Activated CD4-positive, alpha-beta memory T cell treated with anti-CD3 and anti-CD28 coated beads, Interleukin-2, amount 10 ng/mL, durations not matched to agents 7 days and 5 days (primary cell): ENCODE results near the gene NNAT. TPM values are rescaled to one million over a fixed set of nuclear protein-coding genes. Genes with fewer than 3 reads are reported as not detected.
"Not testable (repeated sequence)": the region's sequence is repeated elsewhere in the genome, so short reads cannot be mapped to it uniquely, and the experiment has no call there.

ENCODE experiments used
- CTCF ChIA-PET: fragments of 350-600 bp; sonication (Branson Sonifier 250); formaldehyde crosslinking; loops from one replicate; lab custom pipeline; 2021; ENCODE audit warnings: antibody characterized with exemption, inconsistent platforms; lab: Charles Lee
- POLR2A ChIA-PET: fragments of 350-600 bp; sonication (Branson Sonifier 250); formaldehyde crosslinking; loops from one replicate; lab custom pipeline; 2021; ENCODE audit warnings: antibody characterized with exemption; lab: Charles Lee
- DNase-seq: peaks from one replicate; pipeline ENCODE4 v3.0.0-alpha.2; 2020
- H3K27ac Mint-ChIP-seq: one replicate; pipeline ENCODE4 v1.8.0; 2021; ENCODE audit warnings: mild to moderate bottlenecking, mixed read lengths
- H3K27me3 Mint-ChIP-seq: one replicate; pipeline ENCODE4 v1.8.0; 2021; ENCODE audit warnings: mixed read lengths
- H3K36me3 Mint-ChIP-seq: one replicate; pipeline ENCODE4 v1.8.0; 2021; ENCODE audit warnings: low read depth, mixed read lengths
- H3K4me1 Mint-ChIP-seq: one replicate; pipeline ENCODE4 v1.8.0; 2021; ENCODE audit warnings: mixed read lengths
- H3K4me3 Mint-ChIP-seq: one replicate; pipeline ENCODE4 v1.8.0; 2021; ENCODE audit warnings: mild to moderate bottlenecking, mixed read lengths
- H3K9me3 Mint-ChIP-seq: one replicate; pipeline ENCODE4 v1.8.0; 2021; ENCODE audit warnings: mixed read lengths
- total RNA-seq, 2 experiments: library from RNA; stranded (reverse); gene quantifications; one replicate each; pipeline ENCODE4 v1.2.3, GENCODE V29; 2021

The NNAT gene
- not detected for total RNA-seq

DNA sequence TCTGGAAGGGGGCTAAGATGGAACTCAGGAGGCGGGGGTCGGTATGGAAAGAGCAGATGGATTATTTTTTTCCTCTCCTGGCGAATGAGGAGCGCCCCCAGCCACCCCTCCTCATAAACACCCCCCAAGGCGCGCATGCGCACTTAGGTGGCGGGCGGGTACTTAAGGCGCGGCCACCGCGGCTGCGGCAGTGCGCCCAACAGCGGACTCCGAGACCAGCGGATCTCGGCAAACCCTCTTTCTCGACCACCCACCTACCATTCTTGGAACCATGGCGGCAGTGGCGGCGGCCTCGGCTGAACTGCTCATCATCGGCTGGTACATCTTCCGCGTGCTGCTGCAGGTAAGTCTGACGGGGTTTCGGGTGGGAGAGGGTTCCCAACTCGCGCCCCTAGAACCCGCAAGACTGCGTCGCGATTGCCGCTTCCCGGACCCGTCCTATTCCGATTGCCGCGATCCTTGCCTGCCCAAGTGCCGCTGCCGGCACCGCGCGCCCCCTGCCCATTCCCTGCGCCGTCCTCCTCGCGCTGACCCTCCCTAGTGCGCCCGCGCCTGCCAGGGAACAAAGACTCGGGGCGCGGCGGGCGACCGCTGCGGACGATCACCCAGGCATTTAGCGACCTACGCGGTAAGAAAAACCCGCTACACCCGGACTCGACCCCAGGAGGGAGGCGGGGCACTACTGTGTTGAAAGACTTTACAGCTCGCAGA is at the start of gene NNAT:
Gene NNAT, plus strand, starts transcription at position 190 of the 711 bp plus-strand sequence. Its CDS starts 82 bp downstream, at position 272.
- ChIA-PET POLR2A (interaction anchor here (1.4 kb wide), 1 partner anchor 15 kb away, joined by 4 read pairs; no protein-coding TSS in a partner anchor), CTCF (interaction anchor here (0.8 kb wide), 1 partner anchor 319 kb away, joined by 3 read pairs; no protein-coding TSS in a partner anchor)
- DNase-seq = no peak
- Mint-ChIP-seq H3K27ac (no peak within 1 kb of the TSS), H3K36me3 (peaks cover 29% of the 10 kb centered on the region), H3K4me1 (peaks cover 30% of the 10 kb centered on the region), H3K9me3 (no peaks in the 10 kb centered on the region), H3K27me3 (no peaks in the 10 kb centered on the region), H3K4me3 (no peak within 1 kb of the TSS)

- DNase-seq = no peak
- Mint-ChIP-seq H3K36me3 (no peaks in the 10 kb centered on the region), H3K9me3 (no peaks in the 10 kb centered on the region), H3K27ac (no peak overlapping the region), H3K4me1 (no peaks in the 10 kb centered on the region), H3K27me3 (peaks cover 18% of the 10 kb centered on the region), H3K4me3 (no peak overlapping the region)
- ChIA-PET POLR2A (no interaction called here), CTCF (interaction anchor here (0.6 kb wide), 1 partner anchor 738 kb away, joined by 4 read pairs; no protein-coding TSS in a partner anchor)
Measured at GRCh38 chr20:37471741-37472235, 49.3 kb upstream of the NNAT start.

DNA sequence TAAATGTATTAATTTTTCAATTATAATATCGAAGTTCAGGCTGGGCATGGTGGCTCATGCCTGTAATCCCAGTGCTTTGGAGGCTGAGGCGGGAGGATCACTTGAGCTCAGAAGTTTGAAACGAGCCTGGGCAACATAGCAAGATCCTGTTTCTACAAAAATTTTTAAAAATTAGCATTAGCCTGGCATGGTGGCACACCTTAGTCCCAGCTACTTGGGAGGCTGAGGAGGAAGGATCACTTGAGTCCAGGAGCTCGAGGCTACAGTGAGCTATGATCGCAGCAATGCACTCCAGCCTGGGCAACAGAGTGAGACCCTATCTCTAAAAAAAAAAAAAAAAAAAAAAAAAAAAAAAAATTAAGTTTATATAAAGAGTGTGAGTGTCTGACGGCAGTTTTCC is 48.6 kb upstream of the NNAT start:
- H3K4me3 Mint-ChIP-seq, H3K4me1 Mint-ChIP-seq, H3K9me3 Mint-ChIP-seq, POLR2A ChIA-PET, H3K36me3 Mint-ChIP-seq, DNase-seq, H3K27ac Mint-ChIP-seq: not testable (repeated sequence)
- CTCF ChIA-PET = interaction anchor here (0.6 kb wide), 1 partner anchor 738 kb away, joined by 4 read pairs; no protein-coding TSS in a partner anchor
- H3K27me3 Mint-ChIP-seq = peaks cover 14% of the 10 kb centered on the region

- POLR2A ChIA-PET = no interaction called here
- H3K27ac Mint-ChIP-seq = no peak overlapping the region
- no peak for DNase-seq
- H3K4me3 Mint-ChIP-seq = no peak overlapping the region
- CTCF ChIA-PET = no interaction called here
- peaks cover 18% of the 10 kb centered on the region for H3K27me3 Mint-ChIP-seq
- H3K4me1 Mint-ChIP-seq = no peaks in the 10 kb centered on the region
- H3K9me3 Mint-ChIP-seq = no peaks in the 10 kb centered on the region
- no peaks in the 10 kb centered on the region for H3K36me3 Mint-ChIP-seq
Measured at GRCh38 chr20:37473249-37474000, 47.6 kb upstream of the NNAT start.

- POLR2A ChIA-PET = no interaction called here
- Mint-ChIP-seq H3K36me3 (no peaks in the 10 kb centered on the region), H3K27ac (no peak overlapping the region), H3K4me3 (no peak overlapping the region), H3K4me1 (no peaks in the 10 kb centered on the region), H3K27me3 (peaks cover 15% of the 10 kb centered on the region), H3K9me3 (no peaks in the 10 kb centered on the region)
- DNase-seq = no peak
- CTCF ChIA-PET = no interaction called here
Measured at GRCh38 chr20:37474386-37474785, 46.7 kb upstream of the NNAT start.

DNA sequence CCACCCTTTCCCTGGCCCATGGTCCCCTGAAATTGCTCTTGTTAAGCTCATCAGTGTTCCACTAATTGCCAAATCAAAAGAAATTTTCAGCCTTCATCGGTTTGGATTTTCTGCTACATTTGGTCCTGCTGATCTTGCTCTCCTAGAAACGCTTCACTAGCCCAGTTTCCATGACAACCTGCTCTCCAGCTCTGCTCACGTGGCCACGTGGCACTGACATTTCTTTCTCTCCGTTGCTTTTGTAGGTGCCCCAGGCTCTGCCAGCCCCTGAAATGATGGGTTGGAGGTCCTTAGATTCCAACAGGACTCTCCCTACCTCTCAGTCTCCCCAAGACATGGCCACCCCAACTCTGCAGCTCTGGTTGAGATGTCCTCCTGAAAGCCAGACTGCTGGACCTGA is 45.8 kb upstream of the NNAT start:
- ChIA-PET CTCF (no interaction called here), POLR2A (no interaction called here)
- Mint-ChIP-seq H3K27ac (no peak overlapping the region), H3K36me3 (no peaks in the 10 kb centered on the region), H3K9me3 (no peaks in the 10 kb centered on the region), H3K27me3 (peaks cover 15% of the 10 kb centered on the region), H3K4me3 (no peak overlapping the region), H3K4me1 (no peaks in the 10 kb centered on the region)
- DNase-seq = no peak

GRCh38 chr20:37477041-37477440 is 44.0 kb upstream of the NNAT start:
- Mint-ChIP-seq H3K4me3 (no peak overlapping the region), H3K27ac (no peak overlapping the region), H3K27me3 (peaks cover 23% of the 10 kb centered on the region), H3K4me1 (no peaks in the 10 kb centered on the region), H3K9me3 (no peaks in the 10 kb centered on the region), H3K36me3 (no peaks in the 10 kb centered on the region)
- ChIA-PET POLR2A (interaction anchor here (1.2 kb wide), 1 partner anchor 22 kb away, joined by 3 read pairs; no protein-coding TSS in a partner anchor), CTCF (no interaction called here)
- DNase-seq = no peak

- no peak for DNase-seq
- H3K27me3 Mint-ChIP-seq = peaks cover 26% of the 10 kb centered on the region
- H3K36me3 Mint-ChIP-seq = no peaks in the 10 kb centered on the region
- ChIA-PET CTCF (no interaction called here), POLR2A (no interaction called here)
- peaks cover 2% of the 10 kb centered on the region for H3K4me1 Mint-ChIP-seq
- no peak overlapping the region for H3K27ac Mint-ChIP-seq
- H3K4me3 Mint-ChIP-seq = no peak overlapping the region
- no peaks in the 10 kb centered on the region for H3K9me3 Mint-ChIP-seq
Measured at GRCh38 chr20:37479266-37479665, 41.8 kb upstream of the NNAT start.

DNA sequence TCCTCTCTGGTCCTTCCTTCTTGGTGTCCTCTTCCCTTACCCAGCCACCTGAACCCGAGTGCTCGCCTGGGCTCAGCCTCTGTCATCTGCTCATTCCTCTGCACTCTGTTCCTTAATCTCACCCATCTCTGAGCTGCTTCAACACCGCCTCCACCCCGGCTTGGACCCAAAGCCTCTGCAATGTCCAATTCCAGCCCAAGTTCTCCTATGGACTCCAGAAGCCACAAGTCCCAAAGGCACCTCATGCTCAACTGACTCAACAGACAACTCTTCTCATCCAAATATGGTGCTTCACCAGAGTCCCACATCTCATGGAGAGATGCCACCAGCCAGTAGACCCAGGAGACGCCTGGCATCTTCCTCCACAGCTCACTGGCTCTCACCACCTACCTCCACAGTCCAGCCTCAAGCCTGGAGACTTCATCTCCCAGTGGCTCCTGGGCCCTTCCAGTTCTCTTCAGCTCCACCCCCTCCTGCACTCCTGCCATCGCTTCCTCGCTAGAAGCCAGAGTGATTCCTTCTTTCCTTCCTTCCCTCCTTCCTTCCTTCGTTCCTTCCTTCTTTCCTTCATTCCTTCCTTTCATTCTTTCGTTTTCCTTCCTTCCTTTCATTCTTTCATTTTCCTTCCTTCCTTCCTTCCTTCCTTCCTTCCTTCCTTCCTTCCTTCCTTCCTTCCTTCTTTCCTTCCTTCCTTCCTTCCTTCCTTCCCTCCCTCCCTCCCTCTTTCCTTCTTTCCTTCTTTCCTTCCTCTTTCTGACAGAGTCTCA is 40.9 kb upstream of the NNAT start:
- ChIA-PET CTCF (no interaction called here), POLR2A (no interaction called here)
- no peak overlapping the region for H3K27ac Mint-ChIP-seq
- no peaks in the 10 kb centered on the region for H3K36me3 Mint-ChIP-seq
- peaks cover 2% of the 10 kb centered on the region for H3K4me1 Mint-ChIP-seq
- no peak for DNase-seq
- peaks cover 30% of the 10 kb centered on the region for H3K27me3 Mint-ChIP-seq
- no peak overlapping the region for H3K4me3 Mint-ChIP-seq
- H3K9me3 Mint-ChIP-seq = no peaks in the 10 kb centered on the region

- no peak overlapping the region for H3K4me3 Mint-ChIP-seq
- POLR2A ChIA-PET = no interaction called here
Measured at GRCh38 chr20:37480919-37481318, 40.1 kb upstream of the NNAT start.

DNA sequence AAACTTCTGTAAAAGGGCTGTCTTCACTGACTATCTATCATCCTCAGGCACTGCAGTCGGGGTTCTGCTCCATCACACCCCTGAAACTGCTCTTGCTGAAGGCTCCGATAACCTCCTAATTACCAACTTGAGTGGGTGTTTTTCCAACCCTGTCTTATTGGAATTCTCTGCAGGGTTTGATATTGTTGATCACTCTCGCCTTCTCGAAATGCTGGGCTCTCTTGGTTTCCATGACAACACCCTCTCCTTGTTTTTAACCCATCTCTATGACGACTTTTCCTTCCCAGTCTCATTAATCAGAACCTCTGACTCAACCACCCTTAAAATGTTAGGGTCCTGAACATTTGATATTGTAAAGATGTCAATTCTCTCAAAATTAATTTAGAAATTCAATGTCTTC is 39.4 kb upstream of the NNAT start:
- no peak overlapping the region for H3K4me3 Mint-ChIP-seq
- no peak for DNase-seq
- peaks cover 2% of the 10 kb centered on the region for H3K4me1 Mint-ChIP-seq
- H3K27me3 Mint-ChIP-seq = peaks cover 28% of the 10 kb centered on the region
- no peaks in the 10 kb centered on the region for H3K9me3 Mint-ChIP-seq
- POLR2A ChIA-PET = no interaction called here
- H3K36me3 Mint-ChIP-seq = no peaks in the 10 kb centered on the region
- H3K27ac Mint-ChIP-seq = no peak overlapping the region
- CTCF ChIA-PET = interaction anchor here (1.1 kb wide), 1 partner anchor 286 kb away, joined by 3 read pairs; no protein-coding TSS in a partner anchor

More at GRCh38 chr20:37480919-37481318, 40.1 kb upstream of the NNAT start:
- Mint-ChIP-seq H3K4me1 (peaks cover 2% of the 10 kb centered on the region), H3K36me3 (no peaks in the 10 kb centered on the region), H3K27ac (no peak overlapping the region), H3K27me3 (peaks cover 29% of the 10 kb centered on the region), H3K9me3 (no peaks in the 10 kb centered on the region)
- DNase-seq = no peak
- CTCF ChIA-PET = no interaction called here

GRCh38 chr20:37484331-37484730 is 36.7 kb upstream of the NNAT start:
- ChIA-PET POLR2A (no interaction called here), CTCF (no interaction called here)
- H3K36me3 Mint-ChIP-seq = no peaks in the 10 kb centered on the region
- H3K27me3 Mint-ChIP-seq = peaks cover 26% of the 10 kb centered on the region
- no peak overlapping the region for H3K27ac Mint-ChIP-seq
- no peak overlapping the region for H3K4me3 Mint-ChIP-seq
- no peak for DNase-seq
- H3K9me3 Mint-ChIP-seq = no peaks in the 10 kb centered on the region
- H3K4me1 Mint-ChIP-seq = peaks cover 2% of the 10 kb centered on the region

DNA sequence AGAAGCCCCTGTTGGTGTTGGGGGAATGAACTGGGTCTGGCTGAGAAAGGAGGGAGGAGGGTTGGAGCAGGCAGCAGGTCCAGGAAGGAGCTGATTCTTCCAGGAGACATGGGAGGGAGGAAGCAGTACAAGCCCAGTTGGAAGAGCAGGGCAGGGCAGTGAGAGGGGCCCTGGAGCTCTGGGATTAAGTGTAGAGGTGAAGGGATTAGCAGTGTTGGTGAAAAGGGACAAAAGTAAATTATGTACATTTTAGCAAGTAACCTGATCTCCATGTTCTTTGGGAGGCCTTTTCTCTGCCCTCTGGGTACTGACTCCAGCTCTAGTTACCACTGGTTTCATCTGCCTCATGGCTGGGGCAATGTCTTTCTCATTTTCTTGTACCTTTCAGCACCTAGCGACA is 34.8 kb upstream of the NNAT start:
- DNase-seq, H3K36me3 Mint-ChIP-seq, H3K4me1 Mint-ChIP-seq, CTCF ChIA-PET, H3K9me3 Mint-ChIP-seq, POLR2A ChIA-PET, H3K27ac Mint-ChIP-seq, H3K4me3 Mint-ChIP-seq: not testable (repeated sequence)
- H3K27me3 Mint-ChIP-seq = peaks cover 23% of the 10 kb centered on the region
